Measurements from ENCODE around the gene KIF21A. TPM values are rescaled to one million over a fixed set of nuclear protein-coding genes. Genes with fewer than 3 reads are reported as not detected.

The KIF21A gene
- total and polyA plus RNA-seq, 4 donors: 5.2 to 36.5 (median 13.3) TPM

- Histone ChIP-seq H3K36me3 (ENCODE audit: control insufficient read depth in 4 of 4, insufficient read depth in 4 of 4, low read length in 4 of 4) (no peaks in the 10 kb centered on the region), H3K4me1 (ENCODE audit: control insufficient read depth in 5 of 5, insufficient read depth in 5 of 5, low read length in 5 of 5) (peaks cover 0 to 17% (median 0%) of the 10 kb centered on the region in 5 donors), H3K27ac (ENCODE audit: low read depth in 1 of 2, low read length in 1 of 2) (no peak overlapping the region), H3K9ac (ENCODE audit: insufficient read depth in 1 of 2, low read length in 2 of 2) (no peak overlapping the region), H3K9me3 (ENCODE audit: control insufficient read depth in 4 of 4, insufficient read depth in 3 of 4, low read length in 3 of 4) (no peaks in the 10 kb centered on the region), H3K4me3 (no peak overlapping the region), H3K27me3 (ENCODE audit: control insufficient read depth in 3 of 3, insufficient read depth in 3 of 3, low read length in 2 of 3) (no peaks in the 10 kb centered on the region)
- peak in 1 of 3 donors; percentile 16 for DNase-seq
- 73 to 84% methylated on average over 2 of the region's 2 CpGs for WGBS, 2 donors
- no peak for TF ChIP-seq CTCF (IDR thresholded peaks at IDR 0.05; ENCODE audit: control extremely low read depth, extremely low read depth)
- no peak for ATAC-seq (ENCODE audit: insufficient read depth, low FRiP score)
Measured at GRCh38 chr12:39375206-39375808, 67.6 kb downstream of the KIF21A start.

GRCh38 chr12:39372929-39373328 is 70.0 kb downstream of the KIF21A start:
- Histone ChIP-seq H3K36me3 (ENCODE audit: control insufficient read depth in 4 of 4, insufficient read depth in 4 of 4, low read length in 4 of 4) (no peaks in the 10 kb centered on the region), H3K9ac (ENCODE audit: insufficient read depth in 1 of 2, low read length in 2 of 2) (no peak overlapping the region), H3K9me3 (ENCODE audit: control insufficient read depth in 4 of 4, insufficient read depth in 3 of 4, low read length in 3 of 4) (no peaks in the 10 kb centered on the region), H3K27me3 (ENCODE audit: control insufficient read depth in 3 of 3, insufficient read depth in 3 of 3, low read length in 2 of 3) (no peaks in the 10 kb centered on the region), H3K4me1 (ENCODE audit: control insufficient read depth in 5 of 5, insufficient read depth in 5 of 5, low read length in 5 of 5) (peaks cover 0 to 8% (median 0%) of the 10 kb centered on the region in 5 donors), H3K27ac (ENCODE audit: low read depth in 1 of 2, low read length in 1 of 2) (no peak overlapping the region), H3K4me3 (no peak overlapping the region)
- TF ChIP-seq CTCF (IDR thresholded peaks at IDR 0.05; ENCODE audit: control extremely low read depth, extremely low read depth): no peak
- DNase-seq (no peak), ATAC-seq (ENCODE audit: insufficient read depth, low FRiP score) (no peak)
- WGBS, 2 donors: 54 to 59% methylated on average over 2 of the region's 2 CpGs

- ATAC-seq (ENCODE audit: insufficient read depth, low FRiP score) (no peak), DNase-seq (no peak)
- no peak overlapping the region for H3K9ac ChIP-seq (ENCODE audit: insufficient read depth in 1 of 2, low read length in 2 of 2)
- TF ChIP-seq CTCF (IDR thresholded peaks at IDR 0.05; ENCODE audit: control extremely low read depth, extremely low read depth): no peak
- no peak overlapping the region for H3K4me3 ChIP-seq
- H3K27ac ChIP-seq (ENCODE audit: low read depth in 1 of 2, low read length in 1 of 2): no peak overlapping the region
- no peaks in the 10 kb centered on the region for H3K27me3 ChIP-seq (ENCODE audit: control insufficient read depth in 3 of 3, insufficient read depth in 3 of 3, low read length in 2 of 3)
- H3K36me3 ChIP-seq (ENCODE audit: control insufficient read depth in 4 of 4, insufficient read depth in 4 of 4, low read length in 4 of 4): no peaks in the 10 kb centered on the region
- H3K4me1 ChIP-seq (ENCODE audit: control insufficient read depth in 5 of 5, insufficient read depth in 5 of 5, low read length in 5 of 5): peaks cover 0 to 7% (median 0%) of the 10 kb centered on the region in 5 donors
- WGBS, 2 donors: 89 to 93% methylated on average over 2 of the region's 2 CpGs
- no peaks in the 10 kb centered on the region for H3K9me3 ChIP-seq (ENCODE audit: control insufficient read depth in 4 of 4, insufficient read depth in 3 of 4, low read length in 3 of 4)
Measured at GRCh38 chr12:39372204-39372925, 70.6 kb downstream of the KIF21A start.

All from lung (tissue), 12 donors.